Neuronal stem cell (in vitro differentiated cells): Measurements from ENCODE around the gene DGKD.

Experiments used
- DNase-seq: peaks from one replicate; pipeline ENCODE4 v3.0.0-alpha.2; 2013; ENCODE audit warnings: low spot score
- H2AFZ ChIP-seq: one replicate; pipeline ENCODE4 v1.6.1; 2013; ENCODE audit warnings: mild to moderate bottlenecking, low read length, inconsistent platforms
- H2AK5ac ChIP-seq: 2 replicates; pipeline ENCODE4 v1.6.1; 2013; ENCODE audit warnings: low read depth, mild to moderate bottlenecking, inconsistent platforms, low read length, moderate library complexity, mixed read lengths
- H2BK120ac ChIP-seq: 2 replicates; pipeline ENCODE4 v1.6.1; 2013; ENCODE audit warnings: low read depth, mild to moderate bottlenecking, inconsistent platforms, low read length, moderate library complexity, mixed read lengths
- H2BK12ac ChIP-seq: one replicate; pipeline ENCODE4 v1.6.1; 2013; ENCODE audit warnings: low read length, inconsistent platforms
- H2BK15ac ChIP-seq: 2 replicates; pipeline ENCODE4 v1.6.1; 2013; ENCODE audit warnings: mild to moderate bottlenecking, low read length, inconsistent platforms, mixed read lengths
- H2BK5ac ChIP-seq: one replicate; pipeline ENCODE4 v1.6.1; 2013; ENCODE audit warnings: inconsistent platforms, mild to moderate bottlenecking, low read length, moderate library complexity
- H3K14ac ChIP-seq: one replicate; pipeline ENCODE4 v1.6.1; 2013; ENCODE audit warnings: low read length, inconsistent platforms
- H3K18ac ChIP-seq: 2 replicates; pipeline ENCODE4 v1.6.1; 2013; ENCODE audit warnings: low read length, inconsistent platforms
- H3K23ac ChIP-seq: 2 replicates; pipeline ENCODE4 v1.6.1; 2013; ENCODE audit warnings: low read depth, mild to moderate bottlenecking, mixed read lengths, low read length, inconsistent platforms; ENCODE audit not compliant: poor library complexity
- H3K27ac ChIP-seq: replicated peaks from 3 replicates; pipeline ENCODE4 v1.5.1; 2013; ENCODE audit warnings: low read length, inconsistent platforms
- H3K27me3 ChIP-seq, 3 experiments: 2 replicates each; pipeline ENCODE4 v1.6.1; 2013; ENCODE audit warnings: low read length in 3 of 3, mild to moderate bottlenecking in 2 of 3, inconsistent platforms in 1 of 3, low read depth in 1 of 3, mixed read lengths in 1 of 3, moderate library complexity in 1 of 3; ENCODE audit not compliant: control insufficient read depth in 3 of 3, insufficient read depth in 3 of 3
- H3K36me3 ChIP-seq, 2 donors: replicated peaks in 1 of 2; 2 replicates each; pipeline ENCODE4 v1.6.1; 2013; ENCODE audit warnings: low read length in 2 of 2; ENCODE audit not compliant: control insufficient read depth in 2 of 2, insufficient read depth in 2 of 2
- H3K4ac ChIP-seq: 2 replicates; pipeline ENCODE4 v1.6.1; 2013; ENCODE audit warnings: inconsistent platforms, mild to moderate bottlenecking, low read length, moderate library complexity
- H3K4me1 ChIP-seq, 2 donors: 1 replicate in 1 of 2; 2 replicates in 1 of 2; pipeline ENCODE4 v1.6.1; 2013; ENCODE audit warnings: low read length in 2 of 2, low read depth in 1 of 2; ENCODE audit not compliant: control insufficient read depth in 2 of 2, insufficient read depth in 1 of 2
- H3K4me2 ChIP-seq: one replicate; pipeline ENCODE4 v1.6.1; 2013; ENCODE audit warnings: mild to moderate bottlenecking, low read length, inconsistent platforms; ENCODE audit not compliant: insufficient read depth, poor library complexity, severe bottlenecking
- H3K4me3 ChIP-seq, 2 donors: 2 replicates each; pipeline ENCODE4 v1.5.1; 2013; ENCODE audit warnings: low read length in 2 of 2, mild to moderate bottlenecking in 2 of 2, inconsistent platforms in 1 of 2, moderate library complexity in 1 of 2
- H3K79me1 ChIP-seq: one replicate; pipeline ENCODE4 v1.6.1; 2013; ENCODE audit warnings: low read depth, mild to moderate bottlenecking, inconsistent platforms, low read length, moderate library complexity
- H3K9ac ChIP-seq: one replicate; pipeline ENCODE4 v1.6.1; 2013; ENCODE audit warnings: mild to moderate bottlenecking, low read depth, low read length, inconsistent platforms; ENCODE audit not compliant: poor library complexity
- H3K9me3 ChIP-seq, 2 donors: replicated peaks in 1 of 2; 2 replicates each; pipeline versions ENCODE3 to v1.6.1; 2013; ENCODE audit warnings: low read length in 2 of 2, mild to moderate bottlenecking in 2 of 2, inconsistent platforms in 1 of 2, low read depth in 1 of 2, mixed read lengths in 1 of 2, moderate library complexity in 1 of 2; ENCODE audit not compliant: control insufficient read depth in 2 of 2, insufficient read depth in 1 of 2
- H4K8ac ChIP-seq: one replicate; pipeline ENCODE4 v1.6.1; 2013; ENCODE audit warnings: low read depth, mild to moderate bottlenecking, inconsistent platforms, low read length, moderate library complexity
- H4K91ac ChIP-seq: one replicate; pipeline ENCODE4 v1.6.1; 2013; ENCODE audit warnings: low read length, low read depth, mild to moderate bottlenecking, inconsistent platforms; ENCODE audit not compliant: poor library complexity
- WGBS, 2 donors: extraction: QIAGEN DNeasy Blood & Tissue Kit; methylation state at CpG; one replicate each; pipeline ENCODE4 v1.1.7; 2013; ENCODE audit warnings: missing lambda C conversion rate in 2 of 2, mixed read lengths in 1 of 2; ENCODE audit not compliant: insufficient read length in 2 of 2, insufficient replicate concordance in 1 of 2; ENCODE audit errors: extremely low coverage in 2 of 2; 5-methylcytosine and 5-hydroxymethylcytosine counted together

DGKD gene

DNA sequence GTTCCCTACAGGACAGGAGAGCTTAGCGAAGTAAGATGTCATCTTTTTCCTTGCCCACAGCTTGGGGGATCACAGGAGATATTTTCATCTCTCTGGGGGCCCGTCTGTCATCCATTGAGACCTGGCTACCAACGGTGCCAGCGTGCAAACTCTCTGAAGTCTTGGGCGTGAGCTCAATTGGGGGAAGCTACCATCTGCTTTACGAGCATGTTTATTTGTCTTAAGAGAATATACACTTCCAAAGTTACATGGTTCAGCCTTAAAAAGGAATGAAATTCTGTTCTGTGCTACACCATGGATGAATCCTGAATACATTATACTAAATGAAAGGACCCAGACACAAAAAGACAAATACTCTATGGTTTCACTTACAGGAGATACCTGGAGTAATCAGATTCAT lies 33.1 kb upstream of the DGKD start:
- Histone ChIP-seq H2BK120ac (no peak overlapping the region), H3K4me3 (no peak overlapping the region), H4K91ac (no peak overlapping the region), H2BK5ac (no peak overlapping the region), H3K4ac (no peak overlapping the region), H3K4me2 (no peak overlapping the region), H2BK12ac (no peak overlapping the region), H3K14ac (no peak overlapping the region), H2BK15ac (no peak overlapping the region), H3K18ac (no peak overlapping the region), H3K4me1 (no peaks in the 10 kb centered on the region), H2AK5ac (no peak overlapping the region), H3K9me3 (no peaks in the 10 kb centered on the region), H3K23ac (no peak overlapping the region), H3K27ac (no peak overlapping the region), H4K8ac (no peak overlapping the region), H2AFZ (no peak overlapping the region), H3K27me3 (peaks cover 0 to 79% (median 2%) of the 10 kb centered on the region in 3 experiments), H3K79me1 (no peaks in the 10 kb centered on the region), H3K9ac (no peak overlapping the region), H3K36me3 (no peaks in the 10 kb centered on the region)
- WGBS, 2 donors = no CpG with 5 or more reads among the region's 6 CpGs
- no peak for DNase-seq

DNA sequence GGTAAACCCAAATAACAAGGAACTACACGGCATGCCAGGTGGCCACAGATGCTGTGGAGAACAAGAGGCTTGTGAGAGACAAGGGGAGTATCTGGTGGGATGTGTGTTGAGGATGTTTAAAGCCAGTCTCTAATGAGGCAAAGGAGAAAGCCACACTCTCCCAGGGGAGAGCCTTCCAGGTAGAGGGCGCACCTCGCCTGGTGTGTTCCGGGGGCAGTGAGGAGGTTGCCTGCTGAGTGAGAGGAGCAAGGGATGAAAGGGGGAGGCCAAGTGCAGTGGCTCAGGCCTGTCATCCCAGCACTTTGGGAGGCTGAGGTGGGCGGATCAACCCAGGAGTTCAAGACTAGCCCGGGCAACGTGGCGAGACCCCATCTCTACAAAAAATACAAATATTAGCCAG lies 30.4 kb upstream of the DGKD start:
- H3K27me3 ChIP-seq = peaks cover 0 to 98% (median 22%) of the 10 kb centered on the region in 3 experiments
- DNase-seq = no peak
- H3K9me3 ChIP-seq = peaks cover 0 to under 1% of the 10 kb centered on the region in 2 donors
- no peak overlapping the region for H3K23ac ChIP-seq
- H3K9ac ChIP-seq = no peak overlapping the region
- H2BK15ac ChIP-seq = no peak overlapping the region
- no peak overlapping the region for H3K27ac ChIP-seq
- H2AFZ ChIP-seq = no peak overlapping the region
- no peak overlapping the region for H3K4me3 ChIP-seq
- no peak overlapping the region for H2BK12ac ChIP-seq
- no peaks in the 10 kb centered on the region for H3K36me3 ChIP-seq
- H3K18ac ChIP-seq = no peak overlapping the region
- no peak overlapping the region for H4K8ac ChIP-seq
- H4K91ac ChIP-seq = no peak overlapping the region
- H2AK5ac ChIP-seq = no peak overlapping the region
- H3K4me1 ChIP-seq = peaks cover 0 to 2% of the 10 kb centered on the region in 2 donors
- H3K4me2 ChIP-seq = no peak overlapping the region
- WGBS, 2 donors = no CpG with 5 or more reads among the region's 8 CpGs
- H3K79me1 ChIP-seq = no peaks in the 10 kb centered on the region
- H2BK120ac ChIP-seq = no peak overlapping the region
- no peak overlapping the region for H3K14ac ChIP-seq
- no peak overlapping the region for H2BK5ac ChIP-seq
- no peak overlapping the region for H3K4ac ChIP-seq

DNA sequence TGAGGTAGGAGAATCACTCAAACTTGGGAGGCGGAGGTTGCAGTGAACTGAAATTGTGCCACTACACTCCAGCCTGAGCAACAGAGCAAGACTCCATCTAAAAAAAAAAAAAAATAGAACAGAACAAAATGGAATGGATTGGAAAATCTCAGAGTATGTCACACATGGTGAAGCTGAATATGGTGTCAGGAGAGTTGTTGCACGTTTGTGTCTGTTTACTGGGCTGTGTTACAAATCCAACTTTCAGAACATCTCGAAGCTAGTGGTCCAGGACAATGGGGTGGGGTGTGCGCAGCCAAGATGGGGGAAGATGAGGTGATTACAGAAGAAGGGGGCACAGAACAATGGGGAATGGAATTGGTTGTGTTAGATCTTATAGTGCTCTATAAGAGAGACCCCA lies 29.0 kb upstream of the DGKD start:
- H3K4me1 ChIP-seq = peaks cover 7 to 12% of the 10 kb centered on the region in 2 donors
- H3K27me3 ChIP-seq = peaks cover 0 to 90% (median 25%) of the 10 kb centered on the region in 3 experiments
- no peaks in the 10 kb centered on the region for H3K79me1 ChIP-seq
- H2AFZ ChIP-seq = no peak overlapping the region
- WGBS, 2 donors = no CpG with 5 or more reads among the region's 4 CpGs
- DNase-seq = no peak
- no peak overlapping the region for H4K8ac ChIP-seq
- no peak overlapping the region for H3K4ac ChIP-seq
- peaks cover 0 to 2% of the 10 kb centered on the region in 2 donors for H3K9me3 ChIP-seq
- H3K36me3 ChIP-seq = no peaks in the 10 kb centered on the region
- H3K18ac ChIP-seq = no peak overlapping the region
- H3K23ac ChIP-seq = no peak overlapping the region
- H2AK5ac ChIP-seq = no peak overlapping the region
- no peak overlapping the region for H3K4me2 ChIP-seq
- H3K27ac ChIP-seq = no peak overlapping the region
- no peak overlapping the region for H4K91ac ChIP-seq
- no peak overlapping the region for H2BK5ac ChIP-seq
- H2BK15ac ChIP-seq = no peak overlapping the region
- H3K9ac ChIP-seq = no peak overlapping the region
- H3K14ac ChIP-seq = no peak overlapping the region
- H3K4me3 ChIP-seq = no peak overlapping the region
- H2BK120ac ChIP-seq = no peak overlapping the region
- H2BK12ac ChIP-seq = no peak overlapping the region

GRCh38 chr2:233325814-233326213 lies 28.5 kb upstream of the DGKD start:
- Histone ChIP-seq H3K23ac (no peak overlapping the region), H3K79me1 (no peaks in the 10 kb centered on the region), H4K91ac (no peak overlapping the region), H3K4me3 (no peak overlapping the region), H3K4ac (no peak overlapping the region), H4K8ac (no peak overlapping the region), H3K27ac (no peak overlapping the region), H3K9me3 (peaks cover 0 to 2% of the 10 kb centered on the region in 2 donors), H3K9ac (no peak overlapping the region), H2BK15ac (no peak overlapping the region), H3K4me2 (no peak overlapping the region), H2BK12ac (no peak overlapping the region), H2BK5ac (no peak overlapping the region), H3K18ac (no peak overlapping the region), H3K27me3 (peaks cover 0 to 86% (median 25%) of the 10 kb centered on the region in 3 experiments), H3K4me1 (peaks cover 7 to 12% of the 10 kb centered on the region in 2 donors), H3K14ac (no peak overlapping the region), H3K36me3 (no peaks in the 10 kb centered on the region), H2AK5ac (no peak overlapping the region), H2BK120ac (no peak overlapping the region), H2AFZ (no peak overlapping the region)
- WGBS, 2 donors = no CpG with 5 or more reads among the region's 10 CpGs
- no peak for DNase-seq
